ENCODE data around the gene FCHO1. TPM values are rescaled to one million over a fixed set of nuclear protein-coding genes. Genes with fewer than 3 reads are reported as not detected.

The FCHO1 gene
- total RNA-seq, 3 donors from 2014 or later: 1.6 to 5.3 (median 2.9) TPM

DNA sequence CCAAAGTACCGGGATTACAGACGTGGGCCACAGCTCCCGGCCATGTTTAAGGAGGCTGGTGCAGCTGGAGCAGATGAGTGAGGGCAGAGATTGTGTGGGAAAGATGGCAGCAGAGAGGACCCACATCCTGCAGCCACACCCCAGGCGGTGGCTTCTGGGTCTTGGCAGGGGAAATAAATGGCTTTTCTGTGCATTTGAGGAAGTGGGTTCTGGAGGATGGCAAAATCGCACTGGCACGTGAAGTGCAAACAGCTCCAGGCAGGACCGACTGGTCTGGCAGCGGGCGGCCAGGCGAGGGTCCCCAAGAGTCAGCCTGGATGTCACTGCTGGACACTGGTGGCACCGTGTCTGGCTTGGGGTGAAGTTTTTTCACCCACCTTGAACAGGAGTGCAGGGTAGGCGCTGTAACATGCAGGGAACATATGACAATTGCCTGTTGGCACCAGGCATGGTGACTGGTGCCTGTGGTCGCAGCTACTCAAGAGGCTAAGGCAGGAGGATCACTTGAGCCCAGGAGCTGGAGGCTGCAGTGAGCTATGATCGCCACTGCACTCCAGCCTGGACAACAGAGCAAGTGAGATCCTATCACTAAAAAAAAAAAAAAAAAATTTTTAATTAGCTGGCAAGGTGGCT, 52.1 kb downstream of the FCHO1 start:
- Histone ChIP-seq H3K9me3 (no peaks in the 10 kb centered on the region), H3K4me3 (no peak overlapping the region), H3K4me1 (no peaks in the 10 kb centered on the region), H3K36me3 (no peaks in the 10 kb centered on the region), H3K27me3 (no peaks in the 10 kb centered on the region), H3K27ac (peak overlapping the region in 1 of 2 donors; percentile 44)
- DNase-seq (ENCODE audit: low spot score in 2 of 2): peak in 1 of 2 donors; percentile 25
- TF ChIP-seq, protein P1, sequence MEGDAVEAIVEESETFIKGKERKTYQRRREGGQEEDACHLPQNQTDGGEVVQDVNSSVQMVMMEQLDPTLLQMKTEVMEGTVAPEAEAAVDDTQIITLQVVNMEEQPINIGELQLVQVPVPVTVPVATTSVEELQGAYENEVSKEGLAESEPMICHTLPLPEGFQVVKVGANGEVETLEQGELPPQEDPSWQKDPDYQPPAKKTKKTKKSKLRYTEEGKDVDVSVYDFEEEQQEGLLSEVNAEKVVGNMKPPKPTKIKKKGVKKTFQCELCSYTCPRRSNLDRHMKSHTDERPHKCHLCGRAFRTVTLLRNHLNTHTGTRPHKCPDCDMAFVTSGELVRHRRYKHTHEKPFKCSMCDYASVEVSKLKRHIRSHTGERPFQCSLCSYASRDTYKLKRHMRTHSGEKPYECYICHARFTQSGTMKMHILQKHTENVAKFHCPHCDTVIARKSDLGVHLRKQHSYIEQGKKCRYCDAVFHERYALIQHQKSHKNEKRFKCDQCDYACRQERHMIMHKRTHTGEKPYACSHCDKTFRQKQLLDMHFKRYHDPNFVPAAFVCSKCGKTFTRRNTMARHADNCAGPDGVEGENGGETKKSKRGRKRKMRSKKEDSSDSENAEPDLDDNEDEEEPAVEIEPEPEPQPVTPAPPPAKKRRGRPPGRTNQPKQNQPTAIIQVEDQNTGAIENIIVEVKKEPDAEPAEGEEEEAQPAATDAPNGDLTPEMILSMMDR (IDR thresholded peaks at IDR 0.05): no peak
- TF ChIP-seq POLR2AphosphoS5 (IDR thresholded peaks at IDR 0.05) (no peak), POLR2A (IDR thresholded peaks at IDR 0.05) (no peak)
- intact Hi-C loops (cut with DNase I; ENCODE audit: low total_unique reads): no loop called here

DNA sequence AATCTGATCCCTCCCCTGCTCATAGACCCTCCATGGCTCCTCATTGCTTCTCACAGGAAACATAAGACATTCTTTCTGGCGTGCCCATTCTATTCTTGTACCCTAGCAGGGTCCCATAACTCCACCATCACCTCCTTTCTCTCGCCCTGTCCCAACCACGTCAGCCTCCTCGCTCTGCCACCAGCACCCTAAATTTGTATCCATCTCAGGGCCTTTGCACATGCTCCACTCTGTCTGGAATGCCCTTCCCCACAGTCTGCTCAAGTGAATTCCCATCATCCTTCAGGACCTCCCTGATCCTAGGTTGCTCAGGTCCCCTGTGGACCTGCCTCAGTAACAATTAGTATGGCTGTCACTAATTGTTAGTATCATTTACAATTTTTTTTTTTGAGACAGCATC, 54.1 kb downstream of the FCHO1 start:
- no peak for DNase-seq (ENCODE audit: low spot score in 2 of 2)
- Histone ChIP-seq H3K4me1 (no peaks in the 10 kb centered on the region), H3K9me3 (no peaks in the 10 kb centered on the region), H3K27ac (no peak overlapping the region), H3K4me3 (no peak overlapping the region), H3K36me3 (no peaks in the 10 kb centered on the region), H3K27me3 (no peaks in the 10 kb centered on the region)
- TF ChIP-seq POLR2AphosphoS5 (IDR thresholded peaks at IDR 0.05) (no peak), POLR2A (IDR thresholded peaks at IDR 0.05) (no peak)
- TF ChIP-seq, protein P1 (IDR thresholded peaks at IDR 0.05): no peak
- intact Hi-C loops (cut with DNase I; ENCODE audit: low total_unique reads): no loop called here

DNA sequence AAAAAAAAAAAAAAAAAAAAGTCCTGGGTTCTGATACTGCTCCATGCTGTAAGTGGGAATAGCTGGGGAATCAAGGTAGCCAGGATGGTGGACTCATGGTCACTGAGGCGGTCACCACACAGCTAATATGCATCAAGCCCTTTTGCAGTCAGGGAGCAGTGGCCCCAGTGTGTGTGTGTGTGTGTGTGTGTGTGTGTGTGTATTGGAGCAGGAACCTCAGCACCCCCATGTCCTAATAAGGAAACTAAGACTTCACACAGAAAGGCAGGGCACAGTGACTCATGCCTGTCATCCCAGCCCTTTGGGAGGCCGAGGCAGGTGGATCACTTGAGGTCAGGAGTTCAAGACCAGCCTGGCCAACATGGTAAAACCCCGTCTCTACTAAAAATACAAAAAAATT, 55.7 kb downstream of the FCHO1 start:
- Histone ChIP-seq H3K4me3 (no peak overlapping the region), H3K27ac (no peak overlapping the region), H3K36me3 (no peaks in the 10 kb centered on the region), H3K9me3 (no peaks in the 10 kb centered on the region), H3K27me3 (no peaks in the 10 kb centered on the region), H3K4me1 (no peaks in the 10 kb centered on the region)
- no peak for DNase-seq (ENCODE audit: low spot score in 2 of 2)
- intact Hi-C loops (cut with DNase I; ENCODE audit: low total_unique reads): no loop called here
- TF ChIP-seq POLR2AphosphoS5 (IDR thresholded peaks at IDR 0.05) (no peak), POLR2A (IDR thresholded peaks at IDR 0.05) (no peak)
- TF ChIP-seq, protein P1 (IDR thresholded peaks at IDR 0.05): no peak

DNA sequence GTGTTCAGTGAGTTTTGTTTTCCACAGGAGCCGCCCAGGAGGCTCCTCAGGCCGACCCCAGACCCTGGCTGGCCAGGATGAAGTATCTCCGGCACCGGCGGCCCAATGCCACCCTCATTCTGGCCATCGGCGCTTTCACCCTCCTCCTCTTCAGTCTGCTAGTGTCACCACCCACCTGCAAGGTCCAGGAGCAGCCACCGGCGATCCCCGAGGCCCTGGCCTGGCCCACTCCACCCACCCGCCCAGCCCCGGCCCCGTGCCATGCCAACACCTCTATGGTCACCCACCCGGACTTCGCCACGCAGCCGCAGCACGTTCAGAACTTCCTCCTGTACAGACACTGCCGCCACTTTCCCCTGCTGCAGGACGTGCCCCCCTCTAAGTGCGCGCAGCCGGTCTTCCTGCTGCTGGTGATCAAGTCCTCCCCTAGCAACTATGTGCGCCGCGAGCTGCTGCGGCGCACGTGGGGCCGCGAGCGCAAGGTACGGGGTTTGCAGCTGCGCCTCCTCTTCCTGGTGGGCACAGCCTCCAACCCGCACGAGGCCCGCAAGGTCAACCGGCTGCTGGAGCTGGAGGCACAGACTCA, 56.5 kb downstream of the FCHO1 start:
- Histone ChIP-seq H3K27me3 (no peaks in the 10 kb centered on the region), H3K27ac (no peak overlapping the region), H3K9me3 (no peaks in the 10 kb centered on the region), H3K4me3 (no peak overlapping the region), H3K4me1 (no peaks in the 10 kb centered on the region), H3K36me3 (no peaks in the 10 kb centered on the region)
- intact Hi-C loops (cut with DNase I; ENCODE audit: low total_unique reads): no loop called here
- TF ChIP-seq POLR2A (IDR thresholded peaks at IDR 0.05) (no peak), POLR2AphosphoS5 (IDR thresholded peaks at IDR 0.05) (no peak)
- TF ChIP-seq, protein P1 (IDR thresholded peaks at IDR 0.05): no peak
- no peak for DNase-seq (ENCODE audit: low spot score in 2 of 2)

DNA sequence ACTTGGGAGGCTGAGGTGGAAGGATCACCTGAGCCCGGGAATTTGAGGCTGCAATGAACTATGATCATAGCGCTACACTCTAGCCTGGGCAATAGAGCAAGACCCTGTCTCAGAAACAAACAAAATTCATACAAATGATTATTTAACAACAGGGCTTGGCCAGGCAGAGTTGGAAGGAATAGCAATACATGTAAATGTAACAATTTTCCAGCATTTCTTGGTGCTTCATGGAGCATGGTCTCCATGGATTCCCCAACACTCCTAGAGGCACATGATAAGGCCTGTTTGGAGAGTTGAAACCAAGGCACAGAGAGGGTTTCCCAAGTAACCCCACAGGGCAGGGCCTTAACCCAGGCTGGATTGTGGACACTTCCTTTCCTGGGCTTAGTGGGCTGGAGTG, 59.8 kb downstream of the FCHO1 start:
- intact Hi-C loops (cut with DNase I; ENCODE audit: low total_unique reads): no loop called here
- Histone ChIP-seq H3K36me3 (no peaks in the 10 kb centered on the region), H3K9me3 (no peaks in the 10 kb centered on the region), H3K4me3 (no peak overlapping the region), H3K4me1 (no peaks in the 10 kb centered on the region), H3K27me3 (no peaks in the 10 kb centered on the region), H3K27ac (no peak overlapping the region)
- no peak for DNase-seq (ENCODE audit: low spot score in 2 of 2)
- TF ChIP-seq POLR2AphosphoS5 (IDR thresholded peaks at IDR 0.05) (no peak), POLR2A (IDR thresholded peaks at IDR 0.05) (no peak)
- TF ChIP-seq, protein P1 (IDR thresholded peaks at IDR 0.05): no peak
